ENCODE results near the gene SHOC1.

DNA sequence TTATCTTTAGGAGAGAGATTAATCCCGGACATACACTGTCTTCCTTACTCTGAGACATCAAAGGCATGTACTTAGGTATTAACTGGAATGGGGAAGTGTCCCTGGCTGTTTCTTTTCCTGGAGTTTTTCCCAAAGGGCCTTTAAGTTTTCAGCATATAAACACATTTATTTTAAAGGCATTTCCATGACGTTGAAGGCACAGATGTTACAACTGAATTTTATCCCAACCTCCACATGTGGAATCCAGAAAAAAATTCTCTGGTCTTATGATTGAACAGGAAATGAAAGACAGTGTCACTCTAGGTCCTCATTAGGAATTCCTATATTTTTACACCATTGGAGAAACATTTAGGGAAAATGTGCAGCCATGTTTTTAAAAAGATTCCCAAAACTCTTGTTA, 41.6 kb upstream of the SHOC1 start:
- TF ChIP-seq CTCF (conservative IDR thresholded peaks at IDR 0.05), result no peak
- TF ChIP-seq ZFX (IDR thresholded peaks at IDR 0.05), result no peak

Measured in C4-2B (cell line).